Stimulated activated CD8-positive, alpha-beta memory T cell treated with anti-CD3 and anti-CD28 coated beads, Interleukin-12 subunit alpha, Interleukin-12 subunit beta, amount 100 ng/mL, for 24 hours (primary cell): ENCODE measurements around the gene HTD2.
"Not testable (repeated sequence)": the region's sequence is repeated elsewhere in the genome, so short reads cannot be mapped to it uniquely, and the experiment has no call there.

Source experiments
- DNase-seq: peaks from one replicate; pipeline ENCODE4 v3.0.0-alpha.2; 2020; ENCODE audit errors: extremely low read depth

Gene HTD2

GRCh38 chr3:58305882-58306711 lies at the start of gene HTD2, which contains the start of gene RPP14:
TSS of gene HTD2 (plus strand) at chr3:58306520. CDS start at chr3:58317614, 11,094 bp downstream.
TSS of gene RPP14 (plus strand) at chr3:58306245. CDS start at chr3:58310330, 4,085 bp downstream.
- DNase-seq: peak; percentile 95

- DNase-seq: no peak
Observed at GRCh38 chr3:58258392-58259055, 47.8 kb upstream of the HTD2 start.

- no peak for DNase-seq
Observed at GRCh38 chr3:58260261-58260731, 46.0 kb upstream of the HTD2 start.

GRCh38 chr3:58260733-58261132 lies 45.6 kb upstream of the HTD2 start:
- no peak for DNase-seq

- DNase-seq: no peak
Observed at GRCh38 chr3:58261954-58262666, 44.2 kb upstream of the HTD2 start.

GRCh38 chr3:58266577-58266976 lies 39.7 kb upstream of the HTD2 start:
- DNase-seq: no peak

GRCh38 chr3:58267543-58267942 lies 38.8 kb upstream of the HTD2 start:
- DNase-seq: not testable (repeated sequence)

- DNase-seq: no peak
Observed at GRCh38 chr3:58269356-58269755, 37.0 kb upstream of the HTD2 start.

- no peak for DNase-seq
Observed at GRCh38 chr3:58270485-58270884, 35.8 kb upstream of the HTD2 start.

GRCh38 chr3:58271901-58272501 lies 34.3 kb upstream of the HTD2 start:
- DNase-seq: no peak

GRCh38 chr3:58272891-58273290 lies 33.4 kb upstream of the HTD2 start:
- DNase-seq: no peak

GRCh38 chr3:58273362-58273761 lies 33.0 kb upstream of the HTD2 start:
- not testable (repeated sequence) for DNase-seq

GRCh38 chr3:58274027-58274614 lies 32.2 kb upstream of the HTD2 start:
- no peak for DNase-seq

GRCh38 chr3:58281069-58281468 lies 25.3 kb upstream of the HTD2 start:
- DNase-seq: no peak

GRCh38 chr3:58285334-58285733 lies 21.0 kb upstream of the HTD2 start:
- no peak for DNase-seq

- DNase-seq: no peak
Observed at GRCh38 chr3:58287354-58287753, 19.0 kb upstream of the HTD2 start.

- DNase-seq: no peak
Observed at GRCh38 chr3:58288011-58288728, 18.1 kb upstream of the HTD2 start.

GRCh38 chr3:58288964-58289613 lies 17.2 kb upstream of the HTD2 start:
- DNase-seq: not testable (repeated sequence)

- not testable (repeated sequence) for DNase-seq
Observed at GRCh38 chr3:58290446-58290845, 15.9 kb upstream of the HTD2 start.

- DNase-seq: no peak
Observed at GRCh38 chr3:58291671-58292338, 14.5 kb upstream of the HTD2 start.
